NT2/D1 (cell line): ENCODE data around the gene TPK1.

Experiments
- DNase-seq: peaks from one replicate; pipeline ENCODE4 v3.0.0-alpha.2; 2011; ENCODE audit warnings: low read depth, low spot score
- H3K27me3 ChIP-seq: 2 replicates; pipeline ENCODE4 v1.6.0; 2011; ENCODE audit warnings: mild to moderate bottlenecking; ENCODE audit not compliant: insufficient read length, insufficient read depth
- H3K36me3 ChIP-seq: 2 replicates; pipeline ENCODE4 v1.6.1; 2011; ENCODE audit warnings: mild to moderate bottlenecking, low read length, mixed read lengths; ENCODE audit not compliant: insufficient read depth, insufficient read length
- H3K4me1 ChIP-seq: 2 replicates; pipeline ENCODE4 v1.5.1; 2011; ENCODE audit not compliant: insufficient read depth, insufficient read length
- H3K4me3 ChIP-seq: 2 replicates; pipeline ENCODE4 v1.5.1; 2011; ENCODE audit warnings: low read depth; ENCODE audit not compliant: insufficient read length
- H3K9ac ChIP-seq: 2 replicates; pipeline ENCODE4 v1.6.0; 2011; ENCODE audit warnings: low read depth; ENCODE audit not compliant: insufficient read length
- H3K9me3 ChIP-seq: 2 replicates; pipeline ENCODE4 v1.5.1; 2011; ENCODE audit warnings: mild to moderate bottlenecking, low read length; ENCODE audit not compliant: insufficient read depth
- SUZ12 ChIP-seq: IDR thresholded peaks from 2 replicates; pipeline ENCODE4 v1.6.1; 2011; ENCODE audit not compliant: insufficient read length, insufficient read depth; ENCODE audit errors: extremely low read depth
- YY1 ChIP-seq: IDR thresholded peaks from 2 replicates; pipeline ENCODE4 v1.6.1; 2011; ENCODE audit not compliant: insufficient read length, insufficient read depth
- ZNF274 ChIP-seq: IDR thresholded peaks from 2 replicates; pipeline ENCODE4 v1.6.1; 2011; ENCODE audit warnings: mild to moderate bottlenecking, low read depth, low read length

Gene TPK1

GRCh38 chr7:144824360-144824759 lies 11.5 kb downstream of the TPK1 start:
- H3K36me3 ChIP-seq, result no peaks in the 10 kb centered on the region
- H3K4me3 ChIP-seq, result no peak overlapping the region
- DNase-seq, result no peak
- no peaks in the 10 kb centered on the region for H3K4me1 ChIP-seq
- no peaks in the 10 kb centered on the region for H3K9me3 ChIP-seq
- no peaks in the 10 kb centered on the region for H3K27me3 ChIP-seq
- TF ChIP-seq SUZ12 (no peak), ZNF274 (no peak), YY1 (no peak)
- H3K9ac ChIP-seq, result no peak overlapping the region

GRCh38 chr7:144822223-144822622 lies 13.6 kb downstream of the TPK1 start:
- H3K27me3 ChIP-seq, result no peaks in the 10 kb centered on the region

DNA sequence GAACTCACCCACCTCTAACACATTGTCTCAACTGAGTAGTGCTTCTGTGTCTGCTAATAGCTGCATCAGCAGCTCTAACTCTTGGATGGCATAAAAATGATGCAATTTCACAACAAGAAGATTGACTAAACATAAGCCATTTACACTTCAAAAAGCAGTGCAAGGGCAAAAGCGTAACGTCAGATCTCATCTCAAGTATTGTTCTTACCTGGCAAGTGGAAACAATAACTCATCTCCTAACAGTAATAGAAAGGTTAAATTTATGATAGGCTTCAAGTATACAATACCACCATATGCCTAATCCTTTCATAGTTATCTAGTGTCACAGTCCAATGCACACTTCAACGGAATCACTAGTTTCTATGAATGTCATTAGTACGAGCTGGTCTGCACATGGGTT lies 14.8 kb downstream of the TPK1 start:
- TF ChIP-seq ZNF274, result no peak
- no peak for TF ChIP-seq SUZ12
- TF ChIP-seq YY1, result no peak

More at GRCh38 chr7:144822223-144822622, 13.6 kb downstream of the TPK1 start:
- Histone ChIP-seq H3K9ac (no peak overlapping the region), H3K9me3 (no peaks in the 10 kb centered on the region), H3K4me1 (no peaks in the 10 kb centered on the region), H3K4me3 (no peak overlapping the region), H3K36me3 (no peaks in the 10 kb centered on the region)
- DNase-seq, result no peak
- no peak for TF ChIP-seq YY1
- TF ChIP-seq ZNF274, result no peak
- TF ChIP-seq SUZ12, result no peak

GRCh38 chr7:144820552-144820951 lies 15.3 kb downstream of the TPK1 start:
- no peak overlapping the region for H3K9ac ChIP-seq

More for the DNA sequence above, 14.8 kb downstream of the TPK1 start:
- no peaks in the 10 kb centered on the region for H3K4me1 ChIP-seq
- H3K9ac ChIP-seq, result no peak overlapping the region
- no peaks in the 10 kb centered on the region for H3K27me3 ChIP-seq
- H3K4me3 ChIP-seq, result no peak overlapping the region
- no peak for DNase-seq
- H3K9me3 ChIP-seq, result no peaks in the 10 kb centered on the region
- H3K36me3 ChIP-seq, result no peaks in the 10 kb centered on the region

GRCh38 chr7:144819566-144819965 lies 16.3 kb downstream of the TPK1 start:
- Histone ChIP-seq H3K9me3 (no peaks in the 10 kb centered on the region), H3K36me3 (no peaks in the 10 kb centered on the region), H3K27me3 (no peaks in the 10 kb centered on the region), H3K9ac (no peak overlapping the region), H3K4me1 (no peaks in the 10 kb centered on the region), H3K4me3 (no peak overlapping the region)
- TF ChIP-seq YY1 (no peak), ZNF274 (no peak), SUZ12 (no peak)
- DNase-seq, result no peak

More at GRCh38 chr7:144820552-144820951, 15.3 kb downstream of the TPK1 start:
- Histone ChIP-seq H3K27me3 (no peaks in the 10 kb centered on the region), H3K4me3 (no peak overlapping the region), H3K36me3 (no peaks in the 10 kb centered on the region), H3K4me1 (no peaks in the 10 kb centered on the region), H3K9me3 (no peaks in the 10 kb centered on the region)
- no peak for DNase-seq
- no peak for TF ChIP-seq YY1
- no peak for TF ChIP-seq SUZ12
- TF ChIP-seq ZNF274, result no peak

DNA sequence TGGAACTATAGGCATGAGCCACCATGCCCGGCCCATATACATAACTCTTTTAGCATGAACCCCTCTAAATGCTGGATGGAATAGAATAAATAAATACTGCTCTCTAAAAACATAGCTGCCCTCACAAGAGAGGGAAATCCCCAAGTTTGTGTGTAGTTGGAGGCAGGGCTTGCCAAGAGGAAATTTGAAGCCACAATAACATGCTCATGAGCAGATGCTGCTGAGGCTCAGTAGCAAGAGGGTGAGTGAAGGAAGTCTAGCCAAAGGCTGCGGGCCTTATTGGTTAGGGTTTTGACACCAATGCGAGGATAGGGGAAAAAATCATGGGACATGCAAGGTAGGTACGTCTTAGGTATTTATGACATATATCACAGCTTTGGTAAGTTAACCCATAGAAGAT lies 17.3 kb downstream of the TPK1 start:
- no peak for DNase-seq
- H3K9me3 ChIP-seq, result no peaks in the 10 kb centered on the region
- no peaks in the 10 kb centered on the region for H3K36me3 ChIP-seq
- H3K4me1 ChIP-seq, result no peaks in the 10 kb centered on the region
- H3K4me3 ChIP-seq, result no peak overlapping the region
- no peaks in the 10 kb centered on the region for H3K27me3 ChIP-seq
- no peak for TF ChIP-seq ZNF274
- TF ChIP-seq SUZ12, result no peak
- no peak for TF ChIP-seq YY1
- H3K9ac ChIP-seq, result no peak overlapping the region

DNA sequence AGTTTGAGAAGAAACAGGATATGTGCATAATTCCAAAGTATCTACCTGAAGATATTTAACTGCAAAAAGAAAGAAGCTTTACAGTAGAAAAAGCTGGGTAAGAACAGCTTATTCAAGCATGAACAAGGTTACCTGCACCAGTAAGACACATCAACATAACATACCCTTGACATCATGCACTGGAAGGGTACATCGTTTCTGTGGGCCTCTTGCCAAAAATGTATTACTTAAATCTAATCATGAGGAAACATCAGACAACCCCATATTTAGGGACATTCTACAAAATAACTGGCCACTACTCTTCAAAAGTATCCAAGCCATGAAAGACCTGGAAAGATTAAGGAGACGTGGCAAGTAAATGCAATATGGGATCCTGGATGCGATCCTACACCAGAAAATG lies 18.9 kb downstream of the TPK1 start:
- Histone ChIP-seq H3K27me3 (no peaks in the 10 kb centered on the region), H3K36me3 (no peaks in the 10 kb centered on the region), H3K4me3 (no peak overlapping the region), H3K9ac (no peak overlapping the region), H3K4me1 (no peaks in the 10 kb centered on the region), H3K9me3 (no peaks in the 10 kb centered on the region)
- DNase-seq, result no peak
- TF ChIP-seq ZNF274 (no peak), SUZ12 (no peak), YY1 (no peak)

DNA sequence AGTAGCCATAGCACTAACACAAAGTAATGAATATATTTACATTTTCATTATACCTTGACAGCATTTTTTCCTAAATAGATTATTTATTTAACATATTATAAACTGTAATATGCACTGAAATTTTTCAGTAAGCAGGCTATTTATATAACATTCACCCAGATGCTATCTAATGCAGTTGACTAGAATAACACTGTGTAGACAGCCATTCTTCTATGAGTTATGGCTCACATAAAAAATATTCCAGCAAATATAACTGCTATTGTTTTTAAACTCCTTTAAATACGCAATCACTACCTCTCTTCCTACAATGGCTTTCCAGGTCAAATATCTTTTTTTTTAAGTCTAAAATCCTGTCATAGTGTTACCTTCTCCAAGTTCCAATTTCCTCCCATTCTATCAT lies 21.6 kb downstream of the TPK1 start:
- Histone ChIP-seq H3K36me3 (no peaks in the 10 kb centered on the region), H3K4me1 (no peaks in the 10 kb centered on the region), H3K9me3 (no peaks in the 10 kb centered on the region), H3K4me3 (no peak overlapping the region), H3K27me3 (no peaks in the 10 kb centered on the region), H3K9ac (no peak overlapping the region)
- TF ChIP-seq YY1, result no peak
- no peak for TF ChIP-seq SUZ12
- TF ChIP-seq ZNF274, result no peak
- DNase-seq, result no peak
